CD4-positive, alpha-beta T cell treated with Interleukin-6 for 4 hours (primary cell): ENCODE data around the gene FFAR3.
"Not testable (repeated sequence)": the region's sequence is repeated elsewhere in the genome, so short reads cannot be mapped to it uniquely, and the experiment has no call there.

Experiments used
- DNase-seq: peaks from one replicate; pipeline ENCODE4 v3.0.0-alpha.2; 2020; ENCODE audit warnings: mixed read lengths

The FFAR3 gene

DNA sequence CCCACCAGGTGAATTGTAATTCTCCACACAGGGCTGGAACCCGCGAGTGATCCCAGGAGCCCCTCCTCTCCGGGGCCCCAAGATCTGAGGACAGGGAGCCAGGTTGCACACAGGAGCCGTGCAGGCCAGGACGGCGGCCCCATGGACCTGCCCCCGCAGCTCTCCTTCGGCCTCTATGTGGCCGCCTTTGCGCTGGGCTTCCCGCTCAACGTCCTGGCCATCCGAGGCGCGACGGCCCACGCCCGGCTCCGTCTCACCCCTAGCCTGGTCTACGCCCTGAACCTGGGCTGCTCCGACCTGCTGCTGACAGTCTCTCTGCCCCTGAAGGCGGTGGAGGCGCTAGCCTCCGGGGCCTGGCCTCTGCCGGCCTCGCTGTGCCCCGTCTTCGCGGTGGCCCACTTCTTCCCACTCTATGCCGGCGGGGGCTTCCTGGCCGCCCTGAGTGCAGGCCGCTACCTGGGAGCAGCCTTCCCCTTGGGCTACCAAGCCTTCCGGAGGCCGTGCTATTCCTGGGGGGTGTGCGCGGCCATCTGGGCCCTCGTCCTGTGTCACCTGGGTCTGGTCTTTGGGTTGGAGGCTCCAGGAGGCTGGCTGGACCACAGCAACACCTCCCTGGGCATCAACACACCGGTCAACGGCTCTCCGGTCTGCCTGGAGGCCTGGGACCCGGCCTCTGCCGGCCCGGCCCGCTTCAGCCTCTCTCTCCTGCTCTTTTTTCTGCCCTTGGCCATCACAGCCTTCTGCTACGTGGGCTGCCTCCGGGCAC is 6.7 kb upstream of the FFAR3 start:
- no peak for DNase-seq

DNA sequence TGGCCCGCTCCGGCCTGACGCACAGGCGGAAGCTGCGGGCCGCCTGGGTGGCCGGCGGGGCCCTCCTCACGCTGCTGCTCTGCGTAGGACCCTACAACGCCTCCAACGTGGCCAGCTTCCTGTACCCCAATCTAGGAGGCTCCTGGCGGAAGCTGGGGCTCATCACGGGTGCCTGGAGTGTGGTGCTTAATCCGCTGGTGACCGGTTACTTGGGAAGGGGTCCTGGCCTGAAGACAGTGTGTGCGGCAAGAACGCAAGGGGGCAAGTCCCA is 6.1 kb upstream of the FFAR3 start:
- no peak for DNase-seq

DNA sequence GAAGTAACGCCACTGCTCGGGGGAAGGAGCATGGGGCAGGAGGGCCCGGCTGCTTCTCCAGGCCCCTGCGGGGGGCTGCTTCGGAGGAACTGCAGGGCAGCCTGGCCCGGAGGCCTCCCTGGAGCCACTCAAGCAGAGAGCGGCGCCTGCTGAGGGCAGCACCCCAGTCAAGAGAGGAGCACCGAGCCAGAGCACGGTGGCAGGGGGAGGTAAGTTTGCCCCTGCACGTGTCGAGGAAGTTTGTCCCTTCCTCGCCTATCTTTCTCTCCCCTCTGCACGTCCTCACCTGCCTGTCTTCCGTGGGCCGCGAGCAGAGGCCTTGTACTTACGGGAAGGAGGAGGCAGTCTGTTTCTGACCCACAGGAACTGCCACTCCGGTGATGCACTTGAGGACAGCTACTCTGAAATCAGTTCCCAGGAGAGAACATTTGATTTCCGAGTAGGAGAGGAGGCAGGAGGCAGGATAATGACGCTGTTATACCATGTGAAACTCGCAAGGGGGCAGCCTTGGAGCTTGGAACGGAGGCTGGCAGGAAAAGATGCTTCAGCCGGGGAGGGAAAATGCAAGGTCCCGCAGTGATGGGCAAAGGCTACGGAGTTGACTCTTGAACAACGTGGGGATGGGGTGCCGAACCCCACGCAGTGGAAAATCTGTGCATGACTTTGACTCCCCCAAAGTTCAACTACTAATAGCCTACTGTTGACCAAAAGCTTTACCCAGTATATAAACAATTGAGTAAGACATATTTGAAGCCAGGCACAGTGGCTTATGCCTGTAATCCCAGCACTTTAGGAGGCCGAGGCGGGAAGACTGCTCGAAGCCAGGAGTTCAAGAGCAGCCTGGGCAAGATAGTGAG is 5.6 kb upstream of the FFAR3 start:
- DNase-seq, result peak; percentile 77

DNA sequence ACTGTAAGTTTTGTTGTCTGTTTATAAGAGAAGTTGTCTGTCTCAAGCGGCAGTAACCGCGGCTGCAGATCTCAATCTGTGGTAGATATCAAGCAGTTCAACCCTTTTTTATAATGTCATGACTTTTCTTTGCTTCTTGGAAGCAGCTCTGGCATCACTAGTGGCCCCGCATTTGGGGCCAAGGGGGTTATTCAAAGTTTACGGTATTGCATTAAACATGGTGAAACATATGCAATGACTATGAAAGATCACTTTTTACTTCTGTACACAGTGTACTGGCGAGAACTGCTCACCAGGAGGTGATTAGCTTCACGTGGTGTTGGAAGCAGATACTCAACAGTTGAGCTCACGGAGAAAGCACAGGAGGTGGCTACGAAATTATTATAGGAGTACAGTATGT is 4.6 kb upstream of the FFAR3 start:
- no peak for DNase-seq

DNA sequence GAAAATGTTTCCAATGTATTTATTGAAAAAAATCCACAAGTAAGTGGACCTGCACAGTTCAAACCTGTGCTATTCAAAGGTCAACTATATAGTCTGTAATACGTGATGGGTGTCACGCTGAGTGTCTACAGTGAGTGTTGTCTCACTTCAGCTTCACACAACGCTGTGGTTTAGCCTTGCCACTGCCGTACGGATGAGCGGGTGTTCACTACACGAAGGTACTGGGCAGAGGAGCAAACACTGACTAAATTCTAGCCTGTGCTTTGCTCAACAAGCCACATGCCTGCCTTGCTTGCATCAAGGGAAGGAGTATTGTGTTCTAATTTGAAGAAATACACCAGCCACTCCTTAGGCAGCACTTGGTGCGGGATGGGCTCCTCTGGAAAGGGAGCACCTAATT is 3.4 kb upstream of the FFAR3 start:
- no peak for DNase-seq

DNA sequence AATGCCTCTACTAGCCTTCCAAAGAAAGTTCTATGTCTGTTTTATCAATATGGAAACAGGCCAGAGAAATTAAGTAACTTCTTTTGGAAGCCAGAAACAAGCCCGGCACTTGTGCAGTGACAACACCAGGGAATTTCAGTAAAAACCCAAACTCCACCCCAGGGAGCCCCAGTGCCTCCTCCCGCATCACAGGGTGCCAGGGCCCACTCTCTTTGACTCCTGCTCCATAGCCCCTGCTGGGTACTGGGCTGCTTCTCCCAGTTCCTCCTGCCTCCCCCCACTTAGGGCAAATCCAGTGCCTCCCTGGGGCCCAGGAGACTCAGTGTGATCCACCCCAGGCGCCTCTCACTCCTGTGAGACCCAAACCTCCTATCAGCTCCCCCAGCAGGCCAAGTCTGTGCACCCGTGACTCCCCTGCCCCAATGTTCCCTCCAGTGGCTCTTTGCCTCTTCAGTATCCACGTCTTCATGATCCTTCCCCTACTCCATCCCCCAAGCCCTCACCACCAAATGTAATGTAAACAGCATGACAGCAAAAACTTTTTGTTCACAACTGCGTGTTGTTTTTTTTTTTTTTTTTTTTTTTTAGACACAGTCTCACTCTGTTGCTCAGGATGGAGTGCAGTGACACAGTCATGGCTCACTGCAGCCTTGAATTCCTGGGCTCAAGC is 2.3 kb upstream of the FFAR3 start:
- DNase-seq, result no peak

DNA sequence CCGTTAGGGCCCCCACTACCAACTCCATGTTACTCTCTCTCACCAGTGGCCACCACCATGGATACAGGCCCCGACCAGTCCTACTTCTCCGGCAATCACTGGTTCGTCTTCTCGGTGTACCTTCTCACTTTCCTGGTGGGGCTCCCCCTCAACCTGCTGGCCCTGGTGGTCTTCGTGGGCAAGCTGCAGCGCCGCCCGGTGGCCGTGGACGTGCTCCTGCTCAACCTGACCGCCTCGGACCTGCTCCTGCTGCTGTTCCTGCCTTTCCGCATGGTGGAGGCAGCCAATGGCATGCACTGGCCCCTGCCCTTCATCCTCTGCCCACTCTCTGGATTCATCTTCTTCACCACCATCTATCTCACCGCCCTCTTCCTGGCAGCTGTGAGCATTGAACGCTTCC is 574 bp downstream of the FFAR3 start:
- not testable (repeated sequence) for DNase-seq

DNA sequence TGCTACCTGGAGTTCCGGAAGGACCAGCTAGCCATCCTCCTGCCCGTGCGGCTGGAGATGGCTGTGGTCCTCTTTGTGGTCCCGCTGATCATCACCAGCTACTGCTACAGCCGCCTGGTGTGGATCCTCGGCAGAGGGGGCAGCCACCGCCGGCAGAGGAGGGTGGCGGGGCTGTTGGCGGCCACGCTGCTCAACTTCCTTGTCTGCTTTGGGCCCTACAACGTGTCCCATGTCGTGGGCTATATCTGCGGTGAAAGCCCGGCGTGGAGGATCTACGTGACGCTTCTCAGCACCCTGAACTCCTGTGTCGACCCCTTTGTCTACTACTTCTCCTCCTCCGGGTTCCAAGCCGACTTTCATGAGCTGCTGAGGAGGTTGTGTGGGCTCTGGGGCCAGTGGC is 1.1 kb downstream of the FFAR3 start:
- not testable (repeated sequence) for DNase-seq

DNA sequence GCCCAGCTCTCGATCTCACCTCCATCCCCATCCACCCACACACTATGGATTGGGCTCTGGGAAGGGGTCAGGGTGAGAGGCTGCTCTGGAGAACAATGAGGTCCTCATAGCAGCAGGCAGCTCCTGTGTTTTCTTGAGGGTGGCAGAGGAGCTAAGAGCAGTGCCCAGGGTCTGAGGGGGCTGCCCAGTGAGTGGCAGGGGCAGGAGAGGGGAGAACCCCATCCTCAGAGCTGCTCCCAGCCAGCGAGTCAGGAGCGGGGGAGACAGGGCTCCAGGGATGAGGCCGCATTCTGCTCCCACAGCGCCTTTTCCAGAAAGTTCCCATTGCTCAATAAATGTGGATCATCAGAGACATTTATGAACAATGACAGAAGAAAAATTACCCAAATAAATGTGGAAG is 1.8 kb downstream of the FFAR3 start:
- not testable (repeated sequence) for DNase-seq

DNA sequence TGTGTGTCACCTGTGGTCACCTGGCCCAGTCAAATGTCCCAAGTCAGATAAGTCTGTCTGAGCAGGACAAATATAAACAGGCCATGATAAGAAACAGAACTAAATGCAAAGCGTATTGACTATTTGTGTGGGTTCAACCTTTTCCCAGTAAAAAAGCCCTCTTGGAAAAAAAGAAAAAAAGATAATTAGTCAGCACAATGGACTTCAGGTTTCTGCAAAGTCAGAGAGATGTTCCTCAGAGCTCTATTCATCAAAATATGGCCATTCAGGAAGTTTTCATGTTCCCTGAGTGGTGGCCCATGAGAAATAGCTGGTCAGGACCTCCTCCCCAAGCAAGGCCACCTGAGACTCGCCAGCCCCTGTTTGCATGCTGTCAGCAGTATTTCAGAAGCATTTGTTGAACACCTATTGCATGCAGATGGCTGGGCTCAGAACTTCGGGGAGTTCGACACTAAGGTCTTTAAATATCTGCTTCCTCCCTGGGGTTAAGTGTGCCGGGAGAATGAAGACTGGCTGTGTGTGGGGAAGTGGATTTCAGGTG is 2.7 kb downstream of the FFAR3 start:
- no peak for DNase-seq

DNA sequence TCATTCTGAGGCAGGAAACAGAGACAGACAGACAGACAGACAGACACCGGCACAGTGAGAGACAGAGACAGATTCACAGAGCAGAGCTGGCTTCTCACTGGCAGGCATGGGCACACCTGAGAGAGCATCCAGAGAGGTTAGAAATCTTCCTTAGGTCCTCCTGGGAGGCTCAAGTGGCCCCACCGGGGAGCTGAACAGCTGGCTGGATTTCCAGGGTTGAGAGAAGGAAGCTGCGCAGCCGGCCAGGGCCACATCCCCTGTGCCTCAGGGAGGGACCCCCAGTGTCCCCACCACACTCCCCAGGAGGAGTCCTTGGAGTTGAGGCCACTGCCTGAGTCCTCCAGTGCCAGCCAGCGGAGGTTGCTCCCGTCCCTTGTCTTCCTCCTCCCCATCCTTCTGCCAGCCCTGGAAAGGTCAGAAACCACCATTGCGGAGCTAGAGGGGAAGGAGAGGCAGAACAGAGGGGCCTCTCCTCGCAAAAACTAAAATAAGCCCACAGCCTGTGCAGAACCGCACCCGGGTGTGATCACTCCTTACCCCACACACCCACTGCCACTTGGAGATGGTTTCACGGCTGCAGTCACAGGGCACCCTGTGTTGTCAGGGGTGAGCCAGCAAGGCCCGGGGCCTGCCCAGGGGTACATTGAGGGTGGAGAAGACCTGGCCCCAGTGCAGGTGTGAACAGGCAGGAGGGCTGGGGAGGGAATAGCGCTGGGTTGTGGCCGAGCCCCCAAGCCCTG is 4.2 kb downstream of the FFAR3 start:
- no peak for DNase-seq

DNA sequence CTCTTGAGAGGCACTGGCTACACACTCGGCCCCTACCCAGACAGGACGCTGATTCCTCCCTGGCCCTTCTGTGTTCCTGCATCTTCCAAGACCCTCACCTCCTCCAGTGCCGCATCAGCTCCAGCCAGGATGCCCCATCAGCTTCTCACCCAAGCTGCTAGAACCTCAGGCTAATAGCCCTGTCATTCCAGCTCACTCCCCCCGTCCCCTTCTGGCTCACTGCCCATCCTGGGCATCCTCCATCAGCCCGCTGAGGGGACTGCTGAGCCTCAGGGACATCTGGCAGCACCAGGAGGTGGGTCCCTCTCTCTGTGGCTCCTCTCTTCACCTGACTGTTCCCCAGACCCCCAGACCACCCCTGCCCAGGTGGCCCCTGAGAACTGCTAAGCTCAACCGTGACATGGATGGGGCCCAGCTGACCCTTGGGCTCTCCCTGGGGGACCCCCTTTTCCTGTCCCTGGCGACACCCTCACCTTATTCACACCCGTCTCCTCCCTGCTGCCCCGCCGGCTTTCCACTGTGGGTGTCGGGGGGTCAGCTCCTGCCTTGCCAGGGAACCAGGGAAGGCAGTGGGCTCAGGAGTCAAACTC is 4.8 kb downstream of the FFAR3 start:
- no peak for DNase-seq

DNA sequence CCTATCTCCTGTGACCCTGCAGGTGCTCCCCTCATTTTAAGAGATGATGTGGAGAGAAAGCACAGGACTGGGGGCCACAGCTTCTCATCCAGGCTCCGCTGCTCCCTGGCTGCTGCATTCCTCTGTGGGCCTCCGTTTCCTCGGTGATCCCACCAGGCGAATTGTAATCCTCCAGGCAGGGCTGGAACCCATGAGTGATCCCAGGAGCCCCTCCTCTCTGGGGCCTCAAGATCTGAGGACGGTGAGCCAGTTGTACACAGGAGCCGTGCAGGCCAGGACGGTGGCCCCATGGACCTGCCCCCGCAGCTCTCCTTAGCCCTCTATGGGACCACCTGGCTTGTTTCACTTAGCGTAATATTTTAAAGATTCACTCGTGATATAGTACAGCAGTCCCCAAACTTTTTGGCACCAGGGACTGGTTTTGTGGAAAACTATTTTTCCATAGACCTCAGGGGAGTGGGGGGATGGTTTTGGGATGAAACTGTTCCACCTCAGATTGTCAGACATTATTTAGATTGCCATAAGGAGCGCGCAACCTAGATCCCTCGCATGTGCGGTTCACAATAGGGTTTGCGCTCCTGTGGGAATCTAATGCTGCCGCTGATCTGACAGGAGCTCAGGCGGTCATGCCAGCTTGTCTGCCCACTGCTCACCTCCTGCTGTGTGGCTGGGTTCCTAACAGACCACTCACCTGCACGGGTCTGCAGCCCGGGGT is 5.6 kb downstream of the FFAR3 start:
- no peak for DNase-seq

DNA sequence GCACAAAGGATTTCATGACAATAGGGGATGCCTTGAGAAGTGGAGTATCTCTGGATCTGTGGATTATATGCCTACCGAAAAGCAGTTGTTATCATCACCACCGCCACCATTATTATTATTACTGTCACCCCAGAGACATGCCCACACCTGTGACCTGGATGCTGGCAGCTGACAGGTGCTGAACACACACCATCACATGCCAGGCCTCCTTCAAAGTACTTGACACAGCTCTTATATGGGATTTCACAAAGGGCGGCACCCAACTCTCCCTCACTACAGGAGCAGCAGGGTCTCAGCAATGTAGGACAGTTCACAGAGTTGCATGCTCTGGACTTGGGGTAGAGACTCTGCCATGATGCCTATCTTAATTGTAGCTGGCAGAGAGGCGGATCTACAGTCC is 7.0 kb downstream of the FFAR3 start:
- DNase-seq, result no peak

DNA sequence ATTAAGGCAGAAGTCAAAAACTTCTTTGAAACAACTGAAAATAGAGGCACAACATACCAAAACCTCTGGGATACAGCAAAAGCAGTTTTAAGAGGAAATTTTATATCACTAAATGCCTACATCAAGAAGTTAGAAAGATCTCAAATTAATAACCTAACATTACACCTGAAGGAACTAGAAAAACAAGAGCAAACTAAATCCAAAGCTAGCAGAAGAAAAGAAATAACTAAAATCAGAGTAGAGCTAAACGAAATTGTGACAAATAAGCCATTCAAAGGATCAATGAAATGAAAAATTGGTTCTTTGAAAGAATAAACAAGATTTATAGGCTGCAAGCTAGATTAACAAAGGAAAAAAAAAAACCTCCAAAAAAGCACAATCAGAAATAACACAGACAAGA is 10.1 kb downstream of the FFAR3 start:
- DNase-seq, result no peak

DNA sequence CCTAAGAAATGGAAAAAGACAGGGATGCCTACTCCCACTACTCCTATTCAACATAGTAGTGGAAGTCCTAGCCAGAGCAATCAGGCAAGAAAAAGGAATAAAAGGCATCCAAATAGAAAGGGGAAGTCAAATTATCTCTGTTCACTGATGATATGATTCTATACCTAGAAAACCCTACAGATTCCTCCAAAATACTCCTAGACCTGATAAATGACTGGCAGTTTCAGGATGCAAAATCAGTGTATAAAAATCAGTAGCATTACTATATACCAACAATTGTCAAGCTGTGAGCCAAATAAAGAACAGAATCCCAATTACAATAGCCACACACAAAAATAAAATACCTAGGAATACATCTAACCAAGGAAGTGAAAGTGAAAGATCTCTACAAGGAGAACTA is 11.3 kb downstream of the FFAR3 start:
- DNase-seq, result no peak

DNA sequence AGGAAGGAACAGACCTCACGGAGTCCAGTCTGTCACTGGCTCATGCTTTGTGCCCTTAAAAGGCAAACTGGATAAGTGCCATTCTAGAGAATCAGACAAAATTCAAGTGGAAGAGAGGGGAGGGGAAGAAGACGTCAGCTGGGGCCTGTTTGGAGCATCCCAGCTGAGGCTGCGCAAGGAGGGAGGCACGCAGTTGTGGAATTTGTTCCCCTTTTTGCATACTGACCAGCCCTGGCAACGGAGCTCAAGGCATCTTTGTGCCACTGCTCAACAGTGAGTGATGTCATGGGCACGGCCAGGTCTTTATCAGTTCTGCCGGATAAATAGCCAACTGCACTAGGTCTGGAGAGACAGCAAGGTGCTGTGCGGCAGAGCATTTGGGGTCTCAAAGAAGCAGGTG is 12.5 kb downstream of the FFAR3 start, which contains the start of gene GPR42:
TSS of gene GPR42 (plus strand) at position 347 of the 400 bp plus-strand sequence. CDS start 292 bp downstream, outside the sequence.
- no peak for DNase-seq

DNA sequence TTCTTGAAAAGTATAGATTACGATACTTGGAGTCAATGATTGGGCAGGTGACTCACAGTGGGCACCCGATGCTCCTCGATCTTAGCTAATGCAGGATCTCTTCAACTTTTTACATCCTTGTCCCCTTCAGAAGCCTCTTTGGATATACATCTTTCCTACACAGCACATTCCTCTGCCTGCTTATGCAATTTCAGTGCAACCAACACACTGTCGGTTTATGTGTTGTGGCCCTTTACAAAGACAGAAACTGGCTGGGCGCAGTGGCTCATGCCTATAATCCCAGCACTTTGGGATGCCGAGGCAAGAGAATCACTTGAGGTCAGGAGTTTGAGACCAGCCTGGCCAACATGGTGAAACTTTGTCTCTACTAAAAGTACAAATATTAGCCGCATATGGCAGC is 15.2 kb downstream of the FFAR3 start:
- no peak for DNase-seq

DNA sequence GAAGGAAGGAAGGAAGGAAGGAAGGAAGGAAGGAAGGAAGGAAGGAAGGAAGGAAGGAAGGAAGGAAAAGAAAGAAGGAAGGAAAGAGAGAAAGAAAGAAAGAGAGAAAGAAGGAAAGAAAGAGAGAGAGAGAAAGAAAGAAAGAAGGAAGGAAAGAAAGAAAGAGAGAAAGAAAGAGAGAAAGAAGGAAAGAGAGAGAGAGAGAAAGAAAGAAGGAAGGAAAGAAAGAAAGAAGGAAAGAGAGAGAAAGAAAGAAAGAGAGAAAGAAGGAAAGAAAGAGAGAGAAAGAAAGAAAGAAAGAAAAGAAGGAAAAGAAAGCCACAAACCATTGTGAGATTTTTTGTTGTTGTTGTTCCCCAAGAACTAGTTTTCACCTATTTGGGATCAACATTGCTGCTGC is 15.8 kb downstream of the FFAR3 start:
- DNase-seq, result not testable (repeated sequence)

DNA sequence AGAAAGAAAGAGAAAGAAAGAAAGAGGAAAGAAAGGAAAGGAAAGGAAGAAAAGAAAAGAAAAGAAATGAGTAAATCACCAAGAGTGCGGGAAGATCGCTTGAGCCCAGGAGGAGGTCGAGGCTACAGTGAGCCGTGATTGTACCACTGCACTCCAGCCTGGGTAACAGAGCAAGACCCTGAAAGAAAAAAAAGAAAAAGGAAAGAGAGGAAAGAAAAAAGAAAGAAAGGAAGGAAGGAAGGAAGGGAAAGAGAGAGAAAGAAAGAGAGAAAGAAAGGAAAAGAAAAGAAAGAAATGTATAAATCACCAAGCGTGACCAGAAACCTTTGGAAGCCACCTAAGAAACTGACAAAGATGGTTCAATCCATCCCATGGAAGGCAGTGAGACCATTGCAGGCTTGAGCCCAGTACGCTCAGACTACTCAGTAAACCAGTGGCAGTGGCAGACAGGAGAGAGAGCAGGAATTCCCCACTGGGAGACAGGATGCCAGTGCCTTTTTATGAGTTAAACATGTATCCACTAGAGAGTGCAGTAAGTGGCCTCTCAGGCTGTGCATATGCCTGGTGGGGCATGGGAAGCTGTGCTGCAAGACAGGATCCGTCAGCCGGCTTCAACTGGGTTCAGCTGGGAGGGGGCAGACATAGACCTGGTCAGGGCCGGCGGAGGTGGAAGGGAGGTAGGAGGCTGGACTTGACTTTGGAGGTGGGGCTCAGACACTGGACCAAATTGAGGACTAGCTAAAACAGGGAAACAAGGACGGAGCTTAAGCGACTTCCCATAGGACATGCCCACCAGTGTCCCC is 17.4 kb downstream of the FFAR3 start:
- no peak for DNase-seq

DNA sequence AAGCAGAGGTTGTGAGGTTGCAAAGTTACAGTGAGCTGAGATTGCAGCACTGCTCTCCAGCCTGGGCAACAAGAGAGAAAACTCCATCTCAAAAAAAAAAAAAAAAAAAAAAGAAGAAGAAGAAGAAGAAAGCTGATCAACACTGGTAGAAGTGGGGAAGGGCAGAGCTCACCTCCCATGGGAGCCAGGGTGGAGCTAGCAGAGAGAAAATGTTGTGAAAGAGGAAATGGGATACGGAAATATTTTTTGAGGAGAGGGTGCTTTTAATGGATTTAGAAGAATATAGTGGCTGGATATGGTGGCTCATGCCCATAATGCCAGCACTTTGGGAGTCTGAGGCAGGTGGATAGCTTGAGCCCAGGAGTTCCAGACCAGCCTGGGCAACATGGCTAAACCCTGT is 19.4 kb downstream of the FFAR3 start:
- DNase-seq, result no peak
